ENCODE measurements around the gene LORICRIN. TPM values are rescaled to one million over a fixed set of nuclear protein-coding genes. Genes with fewer than 3 reads are reported as not detected.

Gene LORICRIN
- total and polyA plus RNA-seq, 2 of the 4 experiments (the other 2 are of a cell fraction): not detected

- Histone ChIP-seq H3K4me2 (ENCODE audit: low read depth, low read length) (no peak overlapping the region), H3K4ac (ENCODE audit: low read depth, low read length) (no peak overlapping the region), H2BK120ac (ENCODE audit: low read depth, low read length) (no peak overlapping the region), H3K9ac (ENCODE audit: low read depth, low read length) (no peak overlapping the region), H4K5ac (ENCODE audit: low read depth, low read length) (no peak overlapping the region), H4K20me1 (ENCODE audit: insufficient read depth, low read length) (no peaks in the 10 kb centered on the region), H4K91ac (ENCODE audit: insufficient read depth, low read depth, low read length) (no peak overlapping the region), H2BK20ac (ENCODE audit: low read depth, low read length) (no peak overlapping the region), H3K79me1 (ENCODE audit: low read depth in 1 of 2, low read length in 2 of 2) (no peaks in the 10 kb centered on the region), H3K18ac (ENCODE audit: low read depth, low read length) (no peak overlapping the region), H2AK9ac (replicated peaks; ENCODE audit: low read depth, low read length, poor library complexity) (no peak overlapping the region), H2AK5ac (ENCODE audit: low read depth, low read length) (no peak overlapping the region), H3K4me3 (ENCODE audit: insufficient read depth, low read depth, low read length) (no peak overlapping the region), H3K14ac (replicated peaks; ENCODE audit: low read depth, low read length) (no peak overlapping the region), H3K9me1 (ENCODE audit: insufficient read depth, low read length) (no peaks in the 10 kb centered on the region), H3K9me3 (ENCODE audit: control insufficient read depth, insufficient read depth, low read length) (no peaks in the 10 kb centered on the region), H4K8ac (ENCODE audit: low read depth in 2 of 2, low read length in 2 of 2) (no peak overlapping the region), H2BK15ac (ENCODE audit: low read depth, low read length) (no peak overlapping the region), H3K23ac (ENCODE audit: low read depth, low read length) (no peak overlapping the region), H3K27ac (ENCODE audit: insufficient read depth, low read length) (no peak overlapping the region), H2AFZ (replicated peaks; ENCODE audit: low read length, poor library complexity) (no peak overlapping the region), H2BK5ac (ENCODE audit: low read depth, low read length, poor library complexity, severe bottlenecking) (no peak overlapping the region), H3K36me3 (ENCODE audit: control insufficient read depth, insufficient read depth, low read length) (no peaks in the 10 kb centered on the region), H3K56ac (ENCODE audit: extremely low read depth, insufficient read depth, low read length) (no peak overlapping the region), H3K27me3 (ENCODE audit: control insufficient read depth, insufficient read depth, low read length) (no peaks in the 10 kb centered on the region), H3K4me1 (ENCODE audit: control insufficient read depth, insufficient read depth, low read length) (no peaks in the 10 kb centered on the region)
- no TSS peak for BruUV-seq (replicated peaks)
- DNase-seq: no peak
- intact Hi-C loops (cut with micrococcal nuclease) (no loop called here), in situ Hi-C loops (cut with MboI; ENCODE audit: low sequenced_read_pairs) (no loop called here), dilution Hi-C loops (cut with HindIII; ENCODE audit: low sequenced_read_pairs, unreplicated experiment) (no loop called here)
- no peak for ATAC-seq (ENCODE audit: low read depth)
- ChIA-PET POLR2A (ENCODE audit: unreplicated experiment) (no interaction called here), CTCF (no interaction called here)
- no CpG with 5 or more reads among the region's 1 CpG for WGBS, 2 experiments (ENCODE audit: extremely low coverage in 2 of 2, insufficient read length in 1 of 2)
- TF ChIP-seq RFX5 (IDR thresholded peaks at IDR 0.05; ENCODE audit: low read depth, low read length) (no peak), MAFK (IDR thresholded peaks at IDR 0.05; ENCODE audit: low read depth, low read length) (peak; percentile 66)
These were observed 17.3 kb upstream of the LORICRIN start for GRCh38 chr1:153242160-153242559.

Data from IMR-90 (cell line).